Fibroblast of pulmonary artery (primary cell): ENCODE results near the gene OR6B1.

Experiments used
- DNase-seq: peaks from one replicate; pipeline ENCODE4 v3.0.0-alpha.2; 2010; ENCODE audit warnings: low read depth
- H3K4me3 ChIP-seq: replicated peaks from 2 replicates; pipeline ENCODE4 v1.5.1; 2011; ENCODE audit warnings: low read depth, mild to moderate bottlenecking, control low read depth, low read length, moderate library complexity
- TF ChIP-seq, protein P1 (sequence below): IDR thresholded peaks from 2 replicates; pipeline ENCODE4 v1.5.1; 2011; ENCODE audit warnings: mild to moderate bottlenecking, control low read depth, low read length, inconsistent platforms; ENCODE audit errors: missing control alignments

Gene OR6B1

DNA sequence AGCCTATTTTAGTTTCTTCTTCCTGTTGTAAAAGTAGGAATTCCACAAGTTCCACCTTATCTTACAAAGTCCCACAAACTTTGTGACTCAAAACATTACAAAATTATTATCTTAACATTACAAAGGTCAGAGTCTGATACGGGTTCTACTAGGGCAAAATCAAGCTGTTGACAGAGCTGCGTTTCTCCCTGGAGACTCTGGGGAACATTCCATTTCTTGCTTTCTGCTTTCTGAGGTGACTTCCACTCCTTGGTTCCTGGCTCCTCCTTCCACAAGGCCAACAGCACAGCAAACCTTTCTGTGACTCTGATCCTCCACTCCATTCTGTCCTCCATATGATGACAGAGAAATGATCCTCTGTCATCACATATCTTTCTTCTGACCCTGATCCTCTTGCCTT, 34.8 kb upstream of the OR6B1 start:
- DNase-seq = peak; percentile 28
- H3K4me3 ChIP-seq = no peak overlapping the region
- TF ChIP-seq, protein P1, sequence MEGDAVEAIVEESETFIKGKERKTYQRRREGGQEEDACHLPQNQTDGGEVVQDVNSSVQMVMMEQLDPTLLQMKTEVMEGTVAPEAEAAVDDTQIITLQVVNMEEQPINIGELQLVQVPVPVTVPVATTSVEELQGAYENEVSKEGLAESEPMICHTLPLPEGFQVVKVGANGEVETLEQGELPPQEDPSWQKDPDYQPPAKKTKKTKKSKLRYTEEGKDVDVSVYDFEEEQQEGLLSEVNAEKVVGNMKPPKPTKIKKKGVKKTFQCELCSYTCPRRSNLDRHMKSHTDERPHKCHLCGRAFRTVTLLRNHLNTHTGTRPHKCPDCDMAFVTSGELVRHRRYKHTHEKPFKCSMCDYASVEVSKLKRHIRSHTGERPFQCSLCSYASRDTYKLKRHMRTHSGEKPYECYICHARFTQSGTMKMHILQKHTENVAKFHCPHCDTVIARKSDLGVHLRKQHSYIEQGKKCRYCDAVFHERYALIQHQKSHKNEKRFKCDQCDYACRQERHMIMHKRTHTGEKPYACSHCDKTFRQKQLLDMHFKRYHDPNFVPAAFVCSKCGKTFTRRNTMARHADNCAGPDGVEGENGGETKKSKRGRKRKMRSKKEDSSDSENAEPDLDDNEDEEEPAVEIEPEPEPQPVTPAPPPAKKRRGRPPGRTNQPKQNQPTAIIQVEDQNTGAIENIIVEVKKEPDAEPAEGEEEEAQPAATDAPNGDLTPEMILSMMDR = no peak

DNA sequence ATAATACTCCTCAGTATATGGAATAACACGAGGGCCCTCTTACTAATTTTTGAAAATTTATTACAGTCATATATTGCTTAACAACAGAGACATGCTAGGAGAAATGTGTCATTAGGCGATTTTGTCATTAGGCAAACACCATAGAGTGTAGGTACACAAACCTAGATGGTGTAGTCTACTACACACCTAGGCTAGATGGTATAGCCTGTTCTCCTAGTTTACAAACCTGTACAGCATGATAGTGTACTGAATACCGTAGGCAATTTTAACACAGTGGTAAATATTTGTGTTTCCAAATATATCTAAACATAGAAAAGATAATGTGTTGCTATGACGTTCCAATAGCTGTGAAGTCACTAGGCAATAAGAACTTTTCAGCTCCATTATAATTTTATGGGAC, 32.7 kb upstream of the OR6B1 start:
- no peak for DNase-seq
- no peak overlapping the region for H3K4me3 ChIP-seq
- TF ChIP-seq, protein P1 = no peak

DNA sequence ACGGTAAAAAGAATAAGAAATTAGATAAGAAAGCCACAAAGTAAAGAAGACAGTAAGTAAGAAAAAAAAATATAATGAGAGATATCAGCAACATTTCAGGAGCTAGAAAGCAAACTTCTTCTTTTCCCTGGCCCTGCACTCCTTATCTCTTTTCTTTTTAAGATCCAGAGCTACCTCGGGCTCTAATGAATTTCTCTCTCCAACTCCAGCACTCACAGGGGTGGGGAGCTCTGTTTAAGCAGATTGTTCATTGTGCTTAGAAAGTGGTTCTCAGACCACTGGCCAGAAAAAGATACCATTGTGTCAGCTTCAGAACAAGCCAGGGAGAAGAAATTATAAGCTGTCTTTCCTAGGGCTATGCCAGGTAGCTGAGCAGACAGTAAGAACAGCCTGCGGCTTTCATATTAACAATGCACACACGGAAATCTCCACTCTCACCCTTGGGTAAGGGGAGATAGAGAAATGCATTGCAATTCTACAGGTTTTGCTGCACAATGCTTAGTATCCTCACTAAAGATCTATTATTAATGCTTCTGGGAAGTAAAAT, 26.2 kb upstream of the OR6B1 start:
- no peak overlapping the region for H3K4me3 ChIP-seq
- TF ChIP-seq, protein P1 = no peak
- no peak for DNase-seq

DNA sequence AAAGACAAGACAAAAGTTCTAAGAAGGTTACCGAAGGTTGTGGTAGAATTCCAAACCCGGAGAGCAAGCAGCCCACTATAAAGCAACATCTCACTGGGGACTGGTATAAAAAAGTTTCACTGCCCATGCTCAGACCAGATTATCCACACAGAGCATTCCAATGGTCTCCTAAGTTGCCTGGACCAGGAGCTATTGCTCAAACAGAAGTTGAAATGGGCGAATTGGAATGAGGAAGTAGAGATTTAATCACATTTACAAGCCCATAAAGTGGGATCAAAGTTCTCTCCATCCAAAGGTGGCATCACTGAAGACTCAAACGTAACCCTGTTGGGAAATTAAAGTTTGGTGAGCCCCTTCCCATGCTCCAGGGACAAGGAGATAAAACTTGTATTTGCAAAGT, 25.7 kb upstream of the OR6B1 start:
- DNase-seq = no peak
- TF ChIP-seq, protein P1 = no peak

DNA sequence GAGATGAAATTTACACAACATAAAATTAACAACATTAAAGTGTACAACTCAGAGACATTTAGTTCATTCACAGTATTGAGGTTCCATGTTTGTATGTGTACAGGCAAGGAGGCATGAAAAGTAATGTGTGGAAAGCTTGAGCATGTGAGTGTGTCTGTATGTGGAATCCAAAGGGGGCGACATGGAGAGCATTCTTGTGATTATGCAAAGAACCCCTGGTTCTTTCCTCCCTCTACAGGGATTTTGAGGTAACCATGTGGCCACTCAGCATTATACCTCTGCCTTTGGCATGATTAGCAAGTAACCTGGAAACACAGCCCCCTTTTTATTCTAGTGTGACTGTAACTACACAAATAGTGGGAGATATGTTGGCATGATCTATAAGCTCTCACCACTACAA, 24.5 kb upstream of the OR6B1 start:
- TF ChIP-seq, protein P1 = no peak
- no peak overlapping the region for H3K4me3 ChIP-seq

More for the DNA sequence above, 25.7 kb upstream of the OR6B1 start:
- H3K4me3 ChIP-seq = no peak overlapping the region

DNA sequence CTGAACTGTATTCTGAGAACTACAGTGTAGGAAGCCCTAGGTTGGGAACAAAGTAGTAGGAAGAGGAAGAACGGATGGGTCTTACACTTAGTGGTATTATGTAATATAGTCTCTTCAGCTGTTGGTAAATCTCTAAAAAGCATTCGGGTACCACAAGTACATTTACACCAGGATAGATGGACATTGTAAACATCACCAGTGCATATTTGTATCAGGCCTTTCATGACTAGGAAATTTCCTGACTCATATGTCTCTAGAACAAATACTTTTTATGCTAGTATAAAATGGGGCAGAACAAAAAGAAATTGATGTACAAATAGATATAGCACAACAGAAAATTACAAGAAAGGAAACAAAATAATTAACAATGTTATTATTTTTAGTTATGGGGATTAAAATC, 21.5 kb upstream of the OR6B1 start:
- H3K4me3 ChIP-seq = no peak overlapping the region
- TF ChIP-seq, protein P1 = no peak
- DNase-seq = no peak

More for the DNA sequence above, 24.5 kb upstream of the OR6B1 start:
- no peak for DNase-seq

DNA sequence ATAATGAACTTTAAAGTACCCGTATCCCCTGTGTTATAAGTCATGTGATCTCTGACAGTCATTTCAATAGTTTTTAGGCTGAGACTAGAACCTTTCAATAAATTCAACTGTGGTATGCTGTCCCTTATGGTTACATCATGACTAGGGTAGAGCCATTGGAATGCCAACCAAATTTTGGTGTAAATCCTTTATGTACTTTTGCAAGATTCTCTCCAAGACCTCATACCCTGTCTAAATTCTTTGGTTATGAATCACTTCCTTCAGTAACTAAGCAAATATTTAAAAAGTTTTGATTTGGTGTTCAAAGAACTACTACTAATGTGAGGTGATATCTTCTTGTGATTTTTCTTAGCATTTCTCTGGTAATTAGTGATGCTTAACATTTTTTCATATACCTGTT, 20.8 kb upstream of the OR6B1 start:
- TF ChIP-seq, protein P1 = no peak
- no peak overlapping the region for H3K4me3 ChIP-seq
- DNase-seq = peak; percentile 84
